Kidney epithelial cell (primary cell): ENCODE data around the gene CCDC83. TPM values are rescaled to one million over a fixed set of nuclear protein-coding genes. Genes with fewer than 3 reads are reported as not detected.
"Not testable (repeated sequence)": the region's sequence is repeated elsewhere in the genome, so short reads cannot be mapped to it uniquely, and the experiment has no call there.

ENCODE experiments used
- DNase-seq: peaks from one replicate; pipeline ENCODE4 v3.0.0-alpha.2; 2010; ENCODE audit warnings: low read depth
- H3K27me3 ChIP-seq: 2 replicates; pipeline ENCODE4 v1.6.0; 2011; ENCODE audit warnings: low read length; ENCODE audit not compliant: control insufficient read depth, insufficient read depth
- H3K36me3 ChIP-seq: 2 replicates; pipeline ENCODE4 v1.5.1; 2011; ENCODE audit warnings: low read length; ENCODE audit not compliant: control insufficient read depth, insufficient read depth
- H3K4me3 ChIP-seq: 2 replicates; pipeline ENCODE4 v1.5.1; 2011; ENCODE audit warnings: low read depth, mild to moderate bottlenecking, control low read depth, low read length
- CTCF ChIP-seq: IDR thresholded peaks from 2 replicates; pipeline ENCODE4 v1.5.1; 2011; ENCODE audit warnings: mild to moderate bottlenecking, moderate library complexity, low read length, control low read depth, inconsistent platforms; ENCODE audit not compliant: insufficient read depth, poor library complexity, severe bottlenecking
- total RNA-seq: library from RNA; depleted of rRNA; stranded (reverse); fragments of >200 nt; gene quantifications from 2 replicates; pipeline ENCODE4 v1.2.3, GENCODE V29; 2015

Gene CCDC83
- total RNA-seq, 1 donor from 2014 or later = not detected

GRCh38 chr11:85827748-85828639, 27.2 kb upstream of the CCDC83 start:
- Histone ChIP-seq H3K36me3 (no peaks in the 10 kb centered on the region), H3K27me3 (no peaks in the 10 kb centered on the region), H3K4me3 (no peak overlapping the region)
- no peak for TF ChIP-seq CTCF
- peak; percentile 49 for DNase-seq

- Histone ChIP-seq H3K36me3 (no peaks in the 10 kb centered on the region), H3K4me3 (no peak overlapping the region), H3K27me3 (no peaks in the 10 kb centered on the region)
- TF ChIP-seq CTCF = no peak
- no peak for DNase-seq
Observed at GRCh38 chr11:85828640-85828978, 26.6 kb upstream of the CCDC83 start.

- Histone ChIP-seq H3K27me3 (no peaks in the 10 kb centered on the region), H3K4me3 (no peak overlapping the region), H3K36me3 (no peaks in the 10 kb centered on the region)
- DNase-seq = no peak
- TF ChIP-seq CTCF = no peak
Observed at GRCh38 chr11:85829172-85829571, 26.0 kb upstream of the CCDC83 start.

- no peaks in the 10 kb centered on the region for H3K27me3 ChIP-seq
- H3K4me3 ChIP-seq = no peak overlapping the region
- H3K36me3 ChIP-seq = no peaks in the 10 kb centered on the region
- no peak for DNase-seq
- TF ChIP-seq CTCF = no peak
Observed at GRCh38 chr11:85831050-85831449, 24.1 kb upstream of the CCDC83 start.

GRCh38 chr11:85835263-85835662, 19.9 kb upstream of the CCDC83 start:
- no peak for TF ChIP-seq CTCF
- Histone ChIP-seq H3K4me3 (no peak overlapping the region), H3K27me3 (no peaks in the 10 kb centered on the region), H3K36me3 (no peaks in the 10 kb centered on the region)
- DNase-seq = no peak

- H3K4me3 ChIP-seq = no peak overlapping the region
- H3K27me3 ChIP-seq = no peaks in the 10 kb centered on the region
- no peak for DNase-seq
- no peak for TF ChIP-seq CTCF
- no peaks in the 10 kb centered on the region for H3K36me3 ChIP-seq
Observed at GRCh38 chr11:85835729-85836128, 19.5 kb upstream of the CCDC83 start.

GRCh38 chr11:85840932-85841331, 14.3 kb upstream of the CCDC83 start:
- not testable (repeated sequence) for H3K36me3 ChIP-seq, H3K4me3 ChIP-seq, H3K27me3 ChIP-seq, DNase-seq
